ENCODE data around the gene CRIP2.

Gene CRIP2

GRCh38 chr14:105474483-105475268 is at the start of gene CRIP2:
Gene CRIP2 (plus strand): TSS chr14:105474821. CDS start chr14:105474863, 42 bp downstream.
- DNase-seq (ENCODE audit: low read depth) = no peak

GRCh38 chr14:105424861-105425260 is 49.8 kb upstream of the CRIP2 start:
- no peak for DNase-seq (ENCODE audit: low read depth)

GRCh38 chr14:105425823-105426247 is 48.8 kb upstream of the CRIP2 start:
- DNase-seq (ENCODE audit: low read depth) = no peak

- DNase-seq (ENCODE audit: low read depth) = no peak
Observed at GRCh38 chr14:105426416-105427130, 48.0 kb upstream of the CRIP2 start.

GRCh38 chr14:105427412-105427811 is 47.2 kb upstream of the CRIP2 start:
- DNase-seq (ENCODE audit: low read depth) = no peak

- no peak for DNase-seq (ENCODE audit: low read depth)
Observed at GRCh38 chr14:105427936-105428485, 46.6 kb upstream of the CRIP2 start.

- no peak for DNase-seq (ENCODE audit: low read depth)
Observed at GRCh38 chr14:105430042-105430441, 44.6 kb upstream of the CRIP2 start.

- DNase-seq (ENCODE audit: low read depth) = no peak
Observed at GRCh38 chr14:105430565-105430964, 44.1 kb upstream of the CRIP2 start.

- DNase-seq (ENCODE audit: low read depth) = no peak
Observed at GRCh38 chr14:105431256-105431655, 43.4 kb upstream of the CRIP2 start.

GRCh38 chr14:105432657-105433056 is 42.0 kb upstream of the CRIP2 start:
- DNase-seq (ENCODE audit: low read depth) = no peak

GRCh38 chr14:105433161-105433605 is 41.4 kb upstream of the CRIP2 start:
- DNase-seq (ENCODE audit: low read depth) = no peak

- DNase-seq (ENCODE audit: low read depth) = no peak
Observed at GRCh38 chr14:105436402-105436801, 38.2 kb upstream of the CRIP2 start.

- no peak for DNase-seq (ENCODE audit: low read depth)
Observed at GRCh38 chr14:105436891-105437722, 37.5 kb upstream of the CRIP2 start.

- DNase-seq (ENCODE audit: low read depth) = no peak
Observed at GRCh38 chr14:105437723-105438500, 36.7 kb upstream of the CRIP2 start.

GRCh38 chr14:105439179-105439578 is 35.4 kb upstream of the CRIP2 start:
- no peak for DNase-seq (ENCODE audit: low read depth)

GRCh38 chr14:105439710-105440553 is 34.7 kb upstream of the CRIP2 start:
- no peak for DNase-seq (ENCODE audit: low read depth)

GRCh38 chr14:105440554-105440900 is 34.1 kb upstream of the CRIP2 start:
- no peak for DNase-seq (ENCODE audit: low read depth)

- no peak for DNase-seq (ENCODE audit: low read depth)
Observed at GRCh38 chr14:105440992-105441391, 33.6 kb upstream of the CRIP2 start.

- no peak for DNase-seq (ENCODE audit: low read depth)
Observed at GRCh38 chr14:105442125-105442524, 32.5 kb upstream of the CRIP2 start.

GRCh38 chr14:105442834-105443233 is 31.8 kb upstream of the CRIP2 start:
- DNase-seq (ENCODE audit: low read depth) = no peak

Measured in CMK (cell line).